DND-41 (cell line): ENCODE results near the gene SURF6.

Experiments
- ATAC-seq: fragments of 200-7000 bp; cut with Tn5 transposase; 3 replicates; pipeline ENCODE4 v1.9.1; 2021; ENCODE audit warnings: low read depth; ENCODE audit not compliant: insufficient read depth
- DNase-seq: peaks from one replicate; pipeline ENCODE4 v3.0.0-alpha.2; 2020
- H2AFZ ChIP-seq: 2 replicates; pipeline ENCODE4 v1.6.0; 2012; ENCODE audit warnings: low read depth, low read length
- H3K27ac ChIP-seq: 2 replicates; pipeline ENCODE4 v1.5.1; 2012; ENCODE audit warnings: low read length, inconsistent platforms
- H3K27me3 ChIP-seq: fragments of 200-600 bp; sonication (generic); 2 replicates; pipeline ENCODE4 v1.6.0; 2012; ENCODE audit warnings: low read length, mild to moderate bottlenecking, inconsistent platforms; ENCODE audit not compliant: insufficient read depth, poor library complexity
- H3K36me3 ChIP-seq: 2 replicates; pipeline ENCODE4 v1.5.1; 2012; ENCODE audit warnings: low read length, inconsistent platforms; ENCODE audit not compliant: insufficient read depth
- H3K4me1 ChIP-seq: 2 replicates; pipeline ENCODE4 v1.5.1; 2012; ENCODE audit warnings: mild to moderate bottlenecking, low read length; ENCODE audit not compliant: insufficient read depth
- H3K4me2 ChIP-seq: 2 replicates; pipeline ENCODE4 v1.6.0; 2012; ENCODE audit warnings: mild to moderate bottlenecking, moderate library complexity, low read length, inconsistent platforms; ENCODE audit not compliant: insufficient read depth
- H3K4me3 ChIP-seq, 2 experiments: fragments of 200-600 bp in 1 of 2; shearing (Covaris generic) in 1 of 2; 2 replicates each; pipeline ENCODE4 v1.5.1; 2012 to 2016; ENCODE audit warnings: inconsistent platforms in 2 of 2, low read length in 2 of 2, mild to moderate bottlenecking in 2 of 2, low read depth in 1 of 2, moderate library complexity in 1 of 2
- H3K79me2 ChIP-seq: 2 replicates; pipeline ENCODE4 v1.6.0; 2012; ENCODE audit warnings: low read length, inconsistent platforms; ENCODE audit not compliant: insufficient read depth
- H3K9ac ChIP-seq: 2 replicates; pipeline ENCODE4 v1.6.0; 2012; ENCODE audit warnings: low read depth, mild to moderate bottlenecking, inconsistent platforms, low read length, moderate library complexity
- H3K9me3 ChIP-seq: 2 replicates; pipeline ENCODE4 v1.5.1; 2012; ENCODE audit warnings: low read length, moderate library complexity, mild to moderate bottlenecking, inconsistent platforms; ENCODE audit not compliant: insufficient read depth, severe bottlenecking
- H4K20me1 ChIP-seq: 2 replicates; pipeline ENCODE4 v1.6.0; 2012; ENCODE audit warnings: low read length; ENCODE audit not compliant: insufficient read depth
- EZH2 ChIP-seq: IDR thresholded peaks from 3 replicates; pipeline ENCODE4 v1.6.1; 2012; ENCODE audit warnings: borderline replicate concordance, low read depth, mild to moderate bottlenecking, moderate library complexity, low read length, inconsistent platforms; ENCODE audit not compliant: severe bottlenecking
- TF ChIP-seq, protein P1 (sequence below): IDR thresholded peaks from 2 replicates; pipeline ENCODE4 v1.5.1; 2012; ENCODE audit warnings: borderline replicate concordance, low read length, moderate library complexity, mild to moderate bottlenecking; ENCODE audit not compliant: poor library complexity, severe bottlenecking; ENCODE audit errors: extremely low read depth

Gene SURF6

GRCh38 chr9:133366435-133366834, 30.4 kb upstream of the SURF6 start:
- Histone ChIP-seq H2AFZ (no peak overlapping the region), H3K27ac (no peak overlapping the region), H3K79me2 (peaks cover 61% of the 10 kb centered on the region), H3K4me3 (no peak overlapping the region), H3K4me2 (no peak overlapping the region), H4K20me1 (peaks cover 61% of the 10 kb centered on the region), H3K4me1 (peaks cover 2% of the 10 kb centered on the region), H3K36me3 (peaks cover 89% of the 10 kb centered on the region), H3K9me3 (no peaks in the 10 kb centered on the region), H3K27me3 (no peaks in the 10 kb centered on the region), H3K9ac (no peak overlapping the region)
- no peak for ATAC-seq
- TF ChIP-seq, protein P1, sequence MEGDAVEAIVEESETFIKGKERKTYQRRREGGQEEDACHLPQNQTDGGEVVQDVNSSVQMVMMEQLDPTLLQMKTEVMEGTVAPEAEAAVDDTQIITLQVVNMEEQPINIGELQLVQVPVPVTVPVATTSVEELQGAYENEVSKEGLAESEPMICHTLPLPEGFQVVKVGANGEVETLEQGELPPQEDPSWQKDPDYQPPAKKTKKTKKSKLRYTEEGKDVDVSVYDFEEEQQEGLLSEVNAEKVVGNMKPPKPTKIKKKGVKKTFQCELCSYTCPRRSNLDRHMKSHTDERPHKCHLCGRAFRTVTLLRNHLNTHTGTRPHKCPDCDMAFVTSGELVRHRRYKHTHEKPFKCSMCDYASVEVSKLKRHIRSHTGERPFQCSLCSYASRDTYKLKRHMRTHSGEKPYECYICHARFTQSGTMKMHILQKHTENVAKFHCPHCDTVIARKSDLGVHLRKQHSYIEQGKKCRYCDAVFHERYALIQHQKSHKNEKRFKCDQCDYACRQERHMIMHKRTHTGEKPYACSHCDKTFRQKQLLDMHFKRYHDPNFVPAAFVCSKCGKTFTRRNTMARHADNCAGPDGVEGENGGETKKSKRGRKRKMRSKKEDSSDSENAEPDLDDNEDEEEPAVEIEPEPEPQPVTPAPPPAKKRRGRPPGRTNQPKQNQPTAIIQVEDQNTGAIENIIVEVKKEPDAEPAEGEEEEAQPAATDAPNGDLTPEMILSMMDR, result no peak
- TF ChIP-seq EZH2, result no peak
- DNase-seq, result no peak

GRCh38 chr9:133362359-133363044, 26.5 kb upstream of the SURF6 start:
- H4K20me1 ChIP-seq, result peaks cover 34% of the 10 kb centered on the region
- no peaks in the 10 kb centered on the region for H3K27me3 ChIP-seq
- no peak overlapping the region for H3K9ac ChIP-seq
- ATAC-seq (no peak), DNase-seq (no peak)
- H3K27ac ChIP-seq, result no peak overlapping the region
- H3K4me3 ChIP-seq, result no peak overlapping the region
- H3K9me3 ChIP-seq, result no peaks in the 10 kb centered on the region
- peaks cover 87% of the 10 kb centered on the region for H3K36me3 ChIP-seq
- peaks cover 13% of the 10 kb centered on the region for H3K4me1 ChIP-seq
- no peak overlapping the region for H2AFZ ChIP-seq
- H3K79me2 ChIP-seq, result peaks cover 32% of the 10 kb centered on the region
- no peak for TF ChIP-seq EZH2
- TF ChIP-seq, protein P1, result no peak
- no peak overlapping the region for H3K4me2 ChIP-seq

DNA sequence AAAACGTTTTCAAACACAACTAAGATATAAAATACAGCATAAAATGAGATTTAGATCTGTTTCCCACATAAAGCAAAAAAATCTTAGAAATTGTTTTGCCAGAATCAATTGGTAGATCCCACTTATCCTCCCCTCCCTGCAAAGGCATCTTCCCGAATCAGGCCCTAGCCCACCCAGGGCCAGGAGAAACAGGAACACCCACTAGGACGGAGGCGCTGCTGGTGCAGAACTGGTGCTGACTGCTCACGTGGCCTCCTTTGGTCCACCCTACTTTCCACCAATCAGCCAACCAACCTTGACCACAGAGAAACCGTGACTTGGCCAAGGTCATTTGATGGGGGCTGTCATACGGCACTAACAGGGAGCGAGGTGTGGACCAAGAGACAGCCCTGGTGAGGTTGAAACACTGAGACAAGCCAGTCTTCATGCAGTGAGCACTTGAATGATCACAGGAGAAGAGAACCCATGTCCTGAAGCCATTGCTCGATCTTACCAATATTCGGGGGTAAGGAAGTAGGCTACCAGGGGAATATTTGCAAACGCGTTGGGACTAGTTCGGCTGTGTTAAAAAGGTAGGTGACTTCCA, 25.6 kb upstream of the SURF6 start:
- no peak overlapping the region for H3K27ac ChIP-seq

More for the DNA sequence above, 25.6 kb upstream of the SURF6 start:
- no peak overlapping the region for H3K4me3 ChIP-seq
- no peak overlapping the region for H3K4me2 ChIP-seq
- peaks cover 78% of the 10 kb centered on the region for H3K36me3 ChIP-seq
- H2AFZ ChIP-seq, result no peak overlapping the region
- TF ChIP-seq EZH2, result no peak
- TF ChIP-seq, protein P1, result no peak
- peaks cover 20% of the 10 kb centered on the region for H3K4me1 ChIP-seq
- H3K79me2 ChIP-seq, result peaks cover 31% of the 10 kb centered on the region
- DNase-seq (no peak), ATAC-seq (no peak)
- no peak overlapping the region for H3K9ac ChIP-seq
- no peaks in the 10 kb centered on the region for H3K27me3 ChIP-seq
- no peaks in the 10 kb centered on the region for H3K9me3 ChIP-seq
- peaks cover 25% of the 10 kb centered on the region for H4K20me1 ChIP-seq
